ENCODE data around the gene RBMX. TPM values are rescaled to one million over a fixed set of nuclear protein-coding genes. Genes with fewer than 3 reads are reported as not detected.

RBMX gene
- total RNA-seq, 1 experiment from 2014 or later = 379 TPM

DNA sequence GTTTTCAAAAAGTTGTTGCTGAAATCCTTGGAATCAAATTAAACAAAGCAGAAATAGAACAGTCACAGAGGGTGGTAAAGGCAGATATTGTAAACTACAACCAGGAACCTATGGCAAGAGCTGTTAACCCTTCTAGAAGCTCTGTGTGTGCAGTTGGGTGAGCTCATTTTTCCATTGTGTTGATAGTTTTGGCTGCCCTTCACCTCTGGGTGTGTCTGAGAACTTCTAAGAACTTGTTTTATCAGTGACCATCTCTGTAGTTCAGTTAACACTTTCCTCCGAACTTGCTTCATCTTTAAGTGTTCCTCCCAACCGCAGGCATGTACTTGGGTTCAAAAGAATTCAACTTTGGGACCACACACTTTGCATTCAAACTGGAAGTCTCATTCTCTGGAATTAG is 32.7 kb downstream of the RBMX start:
- ChIA-PET CTCF (no interaction called here), POLR2A (no interaction called here)
- H3K4me1 Mint-ChIP-seq = no peaks in the 10 kb centered on the region
- DNase-seq (ENCODE audit: low spot score) (no peak), ATAC-seq (no peak)
- no peaks in the 10 kb centered on the region for H3K27me3 Mint-ChIP-seq (ENCODE audit: low read depth)
- H3K4me3 Mint-ChIP-seq = no peak overlapping the region
- TF ChIP-seq, protein P1, sequence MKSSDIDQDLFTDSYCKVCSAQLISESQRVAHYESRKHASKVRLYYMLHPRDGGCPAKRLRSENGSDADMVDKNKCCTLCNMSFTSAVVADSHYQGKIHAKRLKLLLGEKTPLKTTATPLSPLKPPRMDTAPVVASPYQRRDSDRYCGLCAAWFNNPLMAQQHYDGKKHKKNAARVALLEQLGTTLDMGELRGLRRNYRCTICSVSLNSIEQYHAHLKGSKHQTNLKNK (CRISPR knock-in tag; IDR thresholded peaks at IDR 0.05) = no peak
- no peak for TF ChIP-seq ZNF138 (CRISPR knock-in tag; conservative IDR thresholded peaks at IDR 0.05)
- TF ChIP-seq, protein P2, sequence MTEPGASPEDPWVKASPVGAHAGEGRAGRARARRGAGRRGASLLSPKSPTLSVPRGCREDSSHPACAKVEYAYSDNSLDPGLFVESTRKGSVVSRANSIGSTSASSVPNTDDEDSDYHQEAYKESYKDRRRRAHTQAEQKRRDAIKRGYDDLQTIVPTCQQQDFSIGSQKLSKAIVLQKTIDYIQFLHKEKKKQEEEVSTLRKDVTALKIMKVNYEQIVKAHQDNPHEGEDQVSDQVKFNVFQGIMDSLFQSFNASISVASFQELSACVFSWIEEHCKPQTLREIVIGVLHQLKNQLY (CRISPR knock-in tag; IDR thresholded peaks at IDR 0.05) = no peak
- no peak for TF ChIP-seq ATF6 (CRISPR knock-in tag; IDR thresholded peaks at IDR 0.05)
- TF ChIP-seq, protein P3, sequence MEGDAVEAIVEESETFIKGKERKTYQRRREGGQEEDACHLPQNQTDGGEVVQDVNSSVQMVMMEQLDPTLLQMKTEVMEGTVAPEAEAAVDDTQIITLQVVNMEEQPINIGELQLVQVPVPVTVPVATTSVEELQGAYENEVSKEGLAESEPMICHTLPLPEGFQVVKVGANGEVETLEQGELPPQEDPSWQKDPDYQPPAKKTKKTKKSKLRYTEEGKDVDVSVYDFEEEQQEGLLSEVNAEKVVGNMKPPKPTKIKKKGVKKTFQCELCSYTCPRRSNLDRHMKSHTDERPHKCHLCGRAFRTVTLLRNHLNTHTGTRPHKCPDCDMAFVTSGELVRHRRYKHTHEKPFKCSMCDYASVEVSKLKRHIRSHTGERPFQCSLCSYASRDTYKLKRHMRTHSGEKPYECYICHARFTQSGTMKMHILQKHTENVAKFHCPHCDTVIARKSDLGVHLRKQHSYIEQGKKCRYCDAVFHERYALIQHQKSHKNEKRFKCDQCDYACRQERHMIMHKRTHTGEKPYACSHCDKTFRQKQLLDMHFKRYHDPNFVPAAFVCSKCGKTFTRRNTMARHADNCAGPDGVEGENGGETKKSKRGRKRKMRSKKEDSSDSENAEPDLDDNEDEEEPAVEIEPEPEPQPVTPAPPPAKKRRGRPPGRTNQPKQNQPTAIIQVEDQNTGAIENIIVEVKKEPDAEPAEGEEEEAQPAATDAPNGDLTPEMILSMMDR (IDR thresholded peaks at IDR 0.05) = no peak
- no peak for TF ChIP-seq NFE2L1 (CRISPR knock-in tag; IDR thresholded peaks at IDR 0.05)
- TF ChIP-seq ATF2 (CRISPR knock-in tag; IDR thresholded peaks at IDR 0.05; ENCODE audit: borderline replicate concordance, low read depth) = no peak
- TF ChIP-seq TEAD1 (CRISPR knock-in tag; IDR thresholded peaks at IDR 0.05) = no peak
- H3K9me3 Mint-ChIP-seq = 0 out of 2 replicates have a peak, but pooled peaks cover 3% of the 10 kb centered on the region
- H3K27ac Mint-ChIP-seq = no peak overlapping the region
- peaks cover 51% of the 10 kb centered on the region for H3K36me3 Mint-ChIP-seq

DNA sequence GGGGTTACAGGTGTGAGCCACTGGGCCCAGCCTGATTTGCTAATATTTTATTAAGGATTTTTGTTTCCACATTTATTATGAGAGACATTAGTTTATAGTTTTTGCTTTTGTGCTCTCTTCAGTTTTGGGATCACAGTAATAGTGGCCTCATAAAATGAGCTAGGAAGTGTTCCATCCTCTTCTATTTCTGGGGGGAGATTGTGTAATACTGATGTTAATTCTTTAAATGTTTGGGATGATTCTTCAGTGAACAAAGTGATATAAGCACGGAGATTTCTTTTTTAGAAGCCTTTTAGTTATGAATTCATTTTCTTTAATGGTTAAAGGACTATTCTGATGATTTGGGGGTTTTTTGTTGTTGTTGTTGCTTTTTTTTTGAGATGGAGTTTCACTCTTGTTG is 41.3 kb downstream of the RBMX start:
- no peak overlapping the region for H3K4me3 Mint-ChIP-seq
- ATAC-seq = no peak
- DNase-seq (ENCODE audit: low spot score) = no peak
- peaks cover 12% of the 10 kb centered on the region for H3K4me1 Mint-ChIP-seq
- peaks cover 23% of the 10 kb centered on the region for H3K36me3 Mint-ChIP-seq
- H3K27ac Mint-ChIP-seq = no peak overlapping the region
- H3K9me3 Mint-ChIP-seq = no peaks in the 10 kb centered on the region
- TF ChIP-seq, protein P4, sequence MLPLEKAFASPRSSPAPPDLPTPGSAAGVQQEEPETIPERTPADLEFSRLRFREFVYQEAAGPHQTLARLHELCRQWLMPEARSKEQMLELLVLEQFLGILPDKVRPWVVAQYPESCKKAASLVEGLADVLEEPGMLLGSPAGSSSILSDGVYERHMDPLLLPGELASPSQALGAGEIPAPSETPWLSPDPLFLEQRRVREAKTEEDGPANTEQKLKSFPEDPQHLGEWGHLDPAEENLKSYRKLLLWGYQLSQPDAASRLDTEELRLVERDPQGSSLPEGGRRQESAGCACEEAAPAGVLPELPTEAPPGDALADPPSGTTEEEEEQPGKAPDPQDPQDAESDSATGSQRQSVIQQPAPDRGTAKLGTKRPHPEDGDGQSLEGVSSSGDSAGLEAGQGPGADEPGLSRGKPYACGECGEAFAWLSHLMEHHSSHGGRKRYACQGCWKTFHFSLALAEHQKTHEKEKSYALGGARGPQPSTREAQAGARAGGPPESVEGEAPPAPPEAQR (CRISPR knock-in tag; IDR thresholded peaks at IDR 0.05) = no peak
- TF ChIP-seq MXD4 (CRISPR knock-in tag; IDR thresholded peaks at IDR 0.05; ENCODE audit: borderline replicate concordance) = no peak
- TF ChIP-seq JUN (CRISPR knock-in tag; IDR thresholded peaks at IDR 0.05) = no peak
- TF ChIP-seq, protein P2 (CRISPR knock-in tag; IDR thresholded peaks at IDR 0.05) = no peak
- H3K27me3 Mint-ChIP-seq (ENCODE audit: low read depth) = no peaks in the 10 kb centered on the region
- POLR2A ChIA-PET = no interaction called here
- CTCF ChIA-PET = no interaction called here

GRCh38 chrX:136835761-136836160 is 44.8 kb downstream of the RBMX start:
- Mint-ChIP-seq H3K4me3 (no peak overlapping the region), H3K27me3 (ENCODE audit: low read depth) (no peaks in the 10 kb centered on the region), H3K27ac (no peak overlapping the region), H3K4me1 (peaks cover 12% of the 10 kb centered on the region), H3K36me3 (peaks cover 3% of the 10 kb centered on the region), H3K9me3 (no peaks in the 10 kb centered on the region)
- ChIA-PET CTCF (no interaction called here), POLR2A (no interaction called here)
- no peak for ATAC-seq
- TF ChIP-seq CREM (CRISPR knock-in tag; IDR thresholded peaks at IDR 0.05) = no peak
- no peak for TF ChIP-seq TEAD4 (CRISPR knock-in tag; IDR thresholded peaks at IDR 0.05)
- TF ChIP-seq MXD4 (CRISPR knock-in tag; IDR thresholded peaks at IDR 0.05; ENCODE audit: borderline replicate concordance) = no peak
- TF ChIP-seq NR1H2 (CRISPR knock-in tag; IDR thresholded peaks at IDR 0.05) = no peak
- TF ChIP-seq, protein P5, sequence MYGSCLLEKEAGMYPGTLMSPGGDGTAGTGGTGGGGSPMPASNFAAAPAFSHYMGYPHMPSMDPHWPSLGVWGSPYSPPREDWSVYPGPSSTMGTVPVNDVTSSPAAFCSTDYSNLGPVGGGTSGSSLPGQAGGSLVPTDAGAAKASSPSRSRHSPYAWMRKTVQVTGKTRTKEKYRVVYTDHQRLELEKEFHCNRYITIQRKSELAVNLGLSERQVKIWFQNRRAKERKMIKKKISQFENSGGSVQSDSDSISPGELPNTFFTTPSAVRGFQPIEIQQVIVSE (CRISPR knock-in tag; IDR thresholded peaks at IDR 0.05; ENCODE audit: borderline replicate concordance) = no peak
- no peak for TF ChIP-seq NFE2L1 (CRISPR knock-in tag; IDR thresholded peaks at IDR 0.05)
- no peak for TF ChIP-seq NFYB (CRISPR knock-in tag; conservative IDR thresholded peaks at IDR 0.05; ENCODE audit: low read depth)
- TF ChIP-seq, protein P6, sequence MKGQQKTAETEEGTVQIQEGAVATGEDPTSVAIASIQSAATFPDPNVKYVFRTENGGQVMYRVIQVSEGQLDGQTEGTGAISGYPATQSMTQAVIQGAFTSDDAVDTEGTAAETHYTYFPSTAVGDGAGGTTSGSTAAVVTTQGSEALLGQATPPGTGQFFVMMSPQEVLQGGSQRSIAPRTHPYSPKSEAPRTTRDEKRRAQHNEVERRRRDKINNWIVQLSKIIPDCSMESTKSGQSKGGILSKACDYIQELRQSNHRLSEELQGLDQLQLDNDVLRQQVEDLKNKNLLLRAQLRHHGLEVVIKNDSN (CRISPR knock-in tag; IDR thresholded peaks at IDR 0.05) = no peak
- TF ChIP-seq SMAD3 (CRISPR knock-in tag; IDR thresholded peaks at IDR 0.05; ENCODE audit: borderline replicate concordance) = no peak
- TF ChIP-seq KAT7 (CRISPR knock-in tag; IDR thresholded peaks at IDR 0.05; ENCODE audit: borderline replicate concordance) = no peak
- no peak for TF ChIP-seq ATF1 (CRISPR knock-in tag; IDR thresholded peaks at IDR 0.05)
- TF ChIP-seq, protein P7, sequence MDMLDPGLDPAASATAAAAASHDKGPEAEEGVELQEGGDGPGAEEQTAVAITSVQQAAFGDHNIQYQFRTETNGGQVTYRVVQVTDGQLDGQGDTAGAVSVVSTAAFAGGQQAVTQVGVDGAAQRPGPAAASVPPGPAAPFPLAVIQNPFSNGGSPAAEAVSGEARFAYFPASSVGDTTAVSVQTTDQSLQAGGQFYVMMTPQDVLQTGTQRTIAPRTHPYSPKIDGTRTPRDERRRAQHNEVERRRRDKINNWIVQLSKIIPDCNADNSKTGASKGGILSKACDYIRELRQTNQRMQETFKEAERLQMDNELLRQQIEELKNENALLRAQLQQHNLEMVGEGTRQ (CRISPR knock-in tag; IDR thresholded peaks at IDR 0.05) = no peak
- TF ChIP-seq EMX1 (CRISPR knock-in tag; IDR thresholded peaks at IDR 0.05) = no peak
- no peak for DNase-seq (ENCODE audit: low spot score)
